Measurements from ENCODE around the gene PPP2R2B.

PPP2R2B gene

GRCh38 chr5:146755793-146756192, 122.8 kb downstream of the PPP2R2B start:
- DNase-seq (ENCODE audit: low read depth in 1 of 2, low spot score in 1 of 2) = no peak
- H3K4me3 ChIP-seq (replicated peaks; ENCODE audit: insufficient read depth, low read length) = no peak overlapping the region
- TF ChIP-seq GABPA (IDR thresholded peaks at IDR 0.05; ENCODE audit: low read depth) (no peak), POLR2AphosphoS5 (IDR thresholded peaks at IDR 0.05; ENCODE audit: low read depth) (no peak), SPI1 (IDR thresholded peaks at IDR 0.05; ENCODE audit: borderline replicate concordance, low read depth) (no peak)
- TF ChIP-seq, protein P1, sequence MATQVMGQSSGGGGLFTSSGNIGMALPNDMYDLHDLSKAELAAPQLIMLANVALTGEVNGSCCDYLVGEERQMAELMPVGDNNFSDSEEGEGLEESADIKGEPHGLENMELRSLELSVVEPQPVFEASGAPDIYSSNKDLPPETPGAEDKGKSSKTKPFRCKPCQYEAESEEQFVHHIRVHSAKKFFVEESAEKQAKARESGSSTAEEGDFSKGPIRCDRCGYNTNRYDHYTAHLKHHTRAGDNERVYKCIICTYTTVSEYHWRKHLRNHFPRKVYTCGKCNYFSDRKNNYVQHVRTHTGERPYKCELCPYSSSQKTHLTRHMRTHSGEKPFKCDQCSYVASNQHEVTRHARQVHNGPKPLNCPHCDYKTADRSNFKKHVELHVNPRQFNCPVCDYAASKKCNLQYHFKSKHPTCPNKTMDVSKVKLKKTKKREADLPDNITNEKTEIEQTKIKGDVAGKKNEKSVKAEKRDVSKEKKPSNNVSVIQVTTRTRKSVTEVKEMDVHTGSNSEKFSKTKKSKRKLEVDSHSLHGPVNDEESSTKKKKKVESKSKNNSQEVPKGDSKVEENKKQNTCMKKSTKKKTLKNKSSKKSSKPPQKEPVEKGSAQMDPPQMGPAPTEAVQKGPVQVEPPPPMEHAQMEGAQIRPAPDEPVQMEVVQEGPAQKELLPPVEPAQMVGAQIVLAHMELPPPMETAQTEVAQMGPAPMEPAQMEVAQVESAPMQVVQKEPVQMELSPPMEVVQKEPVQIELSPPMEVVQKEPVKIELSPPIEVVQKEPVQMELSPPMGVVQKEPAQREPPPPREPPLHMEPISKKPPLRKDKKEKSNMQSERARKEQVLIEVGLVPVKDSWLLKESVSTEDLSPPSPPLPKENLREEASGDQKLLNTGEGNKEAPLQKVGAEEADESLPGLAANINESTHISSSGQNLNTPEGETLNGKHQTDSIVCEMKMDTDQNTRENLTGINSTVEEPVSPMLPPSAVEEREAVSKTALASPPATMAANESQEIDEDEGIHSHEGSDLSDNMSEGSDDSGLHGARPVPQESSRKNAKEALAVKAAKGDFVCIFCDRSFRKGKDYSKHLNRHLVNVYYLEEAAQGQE (IDR thresholded peaks at IDR 0.05; ENCODE audit: insufficient replicate concordance, low read depth) = no peak
- TF ChIP-seq, protein P2, sequence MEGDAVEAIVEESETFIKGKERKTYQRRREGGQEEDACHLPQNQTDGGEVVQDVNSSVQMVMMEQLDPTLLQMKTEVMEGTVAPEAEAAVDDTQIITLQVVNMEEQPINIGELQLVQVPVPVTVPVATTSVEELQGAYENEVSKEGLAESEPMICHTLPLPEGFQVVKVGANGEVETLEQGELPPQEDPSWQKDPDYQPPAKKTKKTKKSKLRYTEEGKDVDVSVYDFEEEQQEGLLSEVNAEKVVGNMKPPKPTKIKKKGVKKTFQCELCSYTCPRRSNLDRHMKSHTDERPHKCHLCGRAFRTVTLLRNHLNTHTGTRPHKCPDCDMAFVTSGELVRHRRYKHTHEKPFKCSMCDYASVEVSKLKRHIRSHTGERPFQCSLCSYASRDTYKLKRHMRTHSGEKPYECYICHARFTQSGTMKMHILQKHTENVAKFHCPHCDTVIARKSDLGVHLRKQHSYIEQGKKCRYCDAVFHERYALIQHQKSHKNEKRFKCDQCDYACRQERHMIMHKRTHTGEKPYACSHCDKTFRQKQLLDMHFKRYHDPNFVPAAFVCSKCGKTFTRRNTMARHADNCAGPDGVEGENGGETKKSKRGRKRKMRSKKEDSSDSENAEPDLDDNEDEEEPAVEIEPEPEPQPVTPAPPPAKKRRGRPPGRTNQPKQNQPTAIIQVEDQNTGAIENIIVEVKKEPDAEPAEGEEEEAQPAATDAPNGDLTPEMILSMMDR (IDR thresholded peaks at IDR 0.05; ENCODE audit: insufficient read depth, low read length) = no peak
- no peak overlapping the region for H3K27ac ChIP-seq (replicated peaks)
- no peaks in the 10 kb centered on the region for H3K27me3 ChIP-seq (ENCODE audit: insufficient read depth, poor library complexity, severe bottlenecking)

GRCh38 chr5:146754621-146755020, 123.9 kb downstream of the PPP2R2B start:
- Histone ChIP-seq H3K4me3 (replicated peaks; ENCODE audit: insufficient read depth, low read length) (no peak overlapping the region), H3K27me3 (ENCODE audit: insufficient read depth, poor library complexity, severe bottlenecking) (no peaks in the 10 kb centered on the region), H3K27ac (replicated peaks) (no peak overlapping the region)
- TF ChIP-seq GABPA (IDR thresholded peaks at IDR 0.05; ENCODE audit: low read depth) (no peak), SPI1 (IDR thresholded peaks at IDR 0.05; ENCODE audit: borderline replicate concordance, low read depth) (no peak), POLR2AphosphoS5 (IDR thresholded peaks at IDR 0.05; ENCODE audit: low read depth) (no peak)
- TF ChIP-seq, protein P1 (IDR thresholded peaks at IDR 0.05; ENCODE audit: insufficient replicate concordance, low read depth) = no peak
- TF ChIP-seq, protein P2 (IDR thresholded peaks at IDR 0.05; ENCODE audit: insufficient read depth, low read length) = no peak
- no peak for DNase-seq (ENCODE audit: low read depth in 1 of 2, low spot score in 1 of 2)

DNA sequence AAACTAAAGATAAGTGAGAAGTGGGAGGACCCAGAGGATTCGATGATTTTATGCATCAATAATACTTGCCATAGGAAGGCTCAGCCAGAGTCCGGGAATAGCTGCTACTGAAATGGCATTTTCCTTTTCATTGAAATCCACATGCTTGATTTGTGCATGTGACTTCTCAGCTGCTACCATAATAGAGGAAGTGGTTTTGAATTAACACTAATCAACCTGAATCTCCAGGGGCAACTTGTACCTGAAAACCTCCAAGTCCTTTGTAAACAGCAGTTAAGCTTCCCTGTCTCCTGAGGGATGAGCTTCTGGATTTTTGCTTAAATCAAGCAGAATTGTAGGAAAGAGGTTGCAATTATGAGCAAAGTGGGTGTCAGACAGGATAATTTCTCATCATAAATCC, 124.9 kb downstream of the PPP2R2B start:
- no peak for DNase-seq (ENCODE audit: low read depth in 1 of 2, low spot score in 1 of 2)
- Histone ChIP-seq H3K27me3 (ENCODE audit: insufficient read depth, poor library complexity, severe bottlenecking) (no peaks in the 10 kb centered on the region), H3K27ac (replicated peaks) (no peak overlapping the region), H3K4me3 (replicated peaks; ENCODE audit: insufficient read depth, low read length) (no peak overlapping the region)
- TF ChIP-seq, protein P2 (IDR thresholded peaks at IDR 0.05; ENCODE audit: insufficient read depth, low read length) = no peak
- TF ChIP-seq GABPA (IDR thresholded peaks at IDR 0.05; ENCODE audit: low read depth) (no peak), SPI1 (IDR thresholded peaks at IDR 0.05; ENCODE audit: borderline replicate concordance, low read depth) (peak; percentile 74; the same call in 1 of the 2 replicates), POLR2AphosphoS5 (IDR thresholded peaks at IDR 0.05; ENCODE audit: low read depth) (no peak)
- TF ChIP-seq, protein P1 (IDR thresholded peaks at IDR 0.05; ENCODE audit: insufficient replicate concordance, low read depth) = no peak
